Endothelial cell of umbilical vein (primary cell): Measurements from ENCODE around the gene TMEM234. TPM values are rescaled to one million over a fixed set of nuclear protein-coding genes. Genes with fewer than 3 reads are reported as not detected.

ENCODE experiments used
- BruUV-seq: library from RNA; stranded (reverse); fragments of 400-500 nt; replicated peaks from 2 replicates; lab custom pipeline; 2021; lab: Mats Ljungman, UMichigan
- CTCF ChIA-PET: fragments of 300-600, 350-600 bp; sonication (Branson Sonifier 250); formaldehyde crosslinking; loops from one replicate; lab custom pipeline; 2021; ENCODE audit warnings: antibody characterized with exemption, inconsistent platforms; lab: Charles Lee
- POLR2A ChIA-PET: fragments of 300-600, 350-600 bp; sonication (Branson Sonifier 250); formaldehyde crosslinking; loops from one replicate; lab custom pipeline; 2021; ENCODE audit warnings: antibody characterized with exemption, inconsistent platforms; lab: Charles Lee
- DNase-seq: peaks from one replicate; pipeline ENCODE4 v3.0.0-alpha.2; 2011; ENCODE audit warnings: low read depth, low spot score
- FAIRE-seq: peaks from 2 replicates; lab custom pipeline; 2011; peaks lifted over from hg19 to GRCh38; lab: Jason Lieb, UNC
- H2AFZ ChIP-seq: 2 replicates; pipeline ENCODE4 v1.6.0; 2012; ENCODE audit warnings: low read depth, low read length, control low read depth, inconsistent platforms
- H3K27ac ChIP-seq: 2 replicates; pipeline ENCODE4 v1.5.1; 2011; ENCODE audit warnings: low read depth, mild to moderate bottlenecking, control low read depth, low read length, moderate library complexity; ENCODE audit not compliant: insufficient read depth
- H3K27me3 ChIP-seq, 2 experiments: 2 replicates each; pipeline versions ENCODE4 v1.6.0 to v1.6.1; 2011; ENCODE audit warnings: low read length in 2 of 2, mixed read lengths in 1 of 2; ENCODE audit not compliant: control insufficient read depth in 2 of 2, insufficient read depth in 2 of 2
- H3K36me3 ChIP-seq, 2 experiments: 2 replicates in 1 of 2; 3 replicates in 1 of 2; pipeline ENCODE4 v1.5.1; 2011; ENCODE audit warnings: low read length in 2 of 2, mild to moderate bottlenecking in 1 of 2, moderate library complexity in 1 of 2; ENCODE audit not compliant: control insufficient read depth in 2 of 2, insufficient read depth in 2 of 2; ENCODE audit errors: extremely low read depth in 1 of 2
- H3K4me1 ChIP-seq: 3 replicates; pipeline ENCODE4 v1.5.1; 2011; ENCODE audit warnings: mild to moderate bottlenecking, low read length; ENCODE audit not compliant: control insufficient read depth, insufficient read depth; ENCODE audit errors: extremely low read depth
- H3K4me2 ChIP-seq: 2 replicates; pipeline ENCODE4 v1.6.1; 2011; ENCODE audit warnings: low read length, control low read depth, mixed read lengths; ENCODE audit not compliant: insufficient read depth
- H3K4me3 ChIP-seq, 3 experiments: fragments of 200-600 bp in 1 of 3; sonication (generic), shearing (Covaris generic) in 1 of 3; replicated peaks in 1 of 3; 2 replicates each; pipeline ENCODE4 v1.5.1; 2011 to 2016; ENCODE audit warnings: control low read depth in 3 of 3, low read length in 3 of 3, mild to moderate bottlenecking in 2 of 3, inconsistent platforms in 1 of 3, low read depth in 1 of 3, moderate library complexity in 1 of 3; ENCODE audit not compliant: insufficient read depth in 1 of 3
- H3K79me2 ChIP-seq: 2 replicates; pipeline ENCODE4 v1.6.0; 2012; ENCODE audit warnings: low read length, inconsistent platforms; ENCODE audit not compliant: control insufficient read depth, insufficient read depth
- H3K9ac ChIP-seq: replicated peaks from 2 replicates; pipeline ENCODE3; 2011; ENCODE audit warnings: low read length, control low read depth; ENCODE audit not compliant: insufficient read depth; ENCODE audit errors: extremely low read depth
- H3K9me1 ChIP-seq: replicated peaks from 3 replicates; pipeline ENCODE4 v1.6.0; 2011; ENCODE audit warnings: mild to moderate bottlenecking, low read length; ENCODE audit not compliant: control insufficient read depth, insufficient read depth; ENCODE audit errors: extremely low read depth
- H3K9me3 ChIP-seq: replicated peaks from 2 replicates; pipeline ENCODE4 v1.5.1; 2012; ENCODE audit warnings: low read length, inconsistent platforms; ENCODE audit not compliant: control insufficient read depth, insufficient read depth
- H4K20me1 ChIP-seq: replicated peaks from 2 replicates; pipeline ENCODE3; 2011; ENCODE audit warnings: mild to moderate bottlenecking, low read length; ENCODE audit not compliant: control insufficient read depth, insufficient read depth; ENCODE audit errors: extremely low read depth
- EZH2 ChIP-seq: IDR thresholded peaks from 2 replicates; pipeline ENCODE4 v1.6.1; 2012; ENCODE audit warnings: borderline replicate concordance, low read depth, mild to moderate bottlenecking, moderate library complexity, low read length, inconsistent platforms; ENCODE audit not compliant: severe bottlenecking
- FOS ChIP-seq: IDR thresholded peaks from 2 replicates; pipeline ENCODE4 v1.6.1; 2011; ENCODE audit warnings: mild to moderate bottlenecking, low read length, moderate library complexity, borderline replicate concordance; ENCODE audit not compliant: insufficient read depth
- dilution Hi-C: fragments of 300-500 bp; cut with MboI; formaldehyde crosslinking; loops from one replicate; pipeline ENCODE4 v1.15.0; 2019; ENCODE audit warnings: low sequenced_read_pairs; ENCODE audit not compliant: extremely low pct_ligation_motif_present
- intact Hi-C: fragments of 100-400 bp; cut with micrococcal nuclease; formaldehyde crosslinking; loops from one replicate; pipeline ENCODE4 v1.10.0; 2022
- polyA plus RNA-seq, 4 experiments: library from polyadenylated mRNA; depleted of rRNA in 3 of 4; stranded (reverse) in 3 of 4; unstranded in 1 of 4; fragments of >200 nt; gene quantifications; 2 replicates each; pipeline versions ENCODE4 v1.2.1 to v1.2.3, GENCODE V29; 2011 to 2012; ENCODE audit warnings: missing spikeins in 1 of 4
- total RNA-seq: library from RNA; stranded (reverse); gene quantifications from 2 replicates; pipeline ENCODE4 v1.2.3, GENCODE V29; 2021
- TF ChIP-seq, protein P1 (sequence below), 2 donors: IDR thresholded peaks; 1 replicate in 1 of 2; 2 replicates in 1 of 2; pipeline ENCODE4 v1.5.1; 2011; ENCODE audit warnings: low read length in 2 of 2, mild to moderate bottlenecking in 2 of 2, moderate library complexity in 2 of 2, control low read depth in 1 of 2, inconsistent platforms in 1 of 2, low read depth in 1 of 2; ENCODE audit not compliant: insufficient read depth in 1 of 2; ENCODE audit errors: extremely low read depth in 1 of 2
- TF ChIP-seq, protein P2 (sequence below): IDR thresholded peaks from 2 replicates; pipeline ENCODE4 v1.6.1; 2011; ENCODE audit not compliant: insufficient read depth, insufficient read length

Gene TMEM234
- total and polyA plus RNA-seq, 2 donors (not counting 3 experiments of a cell fraction or from before 2014, with no cell fraction given): 20.7 to 21.3 TPM

DNA sequence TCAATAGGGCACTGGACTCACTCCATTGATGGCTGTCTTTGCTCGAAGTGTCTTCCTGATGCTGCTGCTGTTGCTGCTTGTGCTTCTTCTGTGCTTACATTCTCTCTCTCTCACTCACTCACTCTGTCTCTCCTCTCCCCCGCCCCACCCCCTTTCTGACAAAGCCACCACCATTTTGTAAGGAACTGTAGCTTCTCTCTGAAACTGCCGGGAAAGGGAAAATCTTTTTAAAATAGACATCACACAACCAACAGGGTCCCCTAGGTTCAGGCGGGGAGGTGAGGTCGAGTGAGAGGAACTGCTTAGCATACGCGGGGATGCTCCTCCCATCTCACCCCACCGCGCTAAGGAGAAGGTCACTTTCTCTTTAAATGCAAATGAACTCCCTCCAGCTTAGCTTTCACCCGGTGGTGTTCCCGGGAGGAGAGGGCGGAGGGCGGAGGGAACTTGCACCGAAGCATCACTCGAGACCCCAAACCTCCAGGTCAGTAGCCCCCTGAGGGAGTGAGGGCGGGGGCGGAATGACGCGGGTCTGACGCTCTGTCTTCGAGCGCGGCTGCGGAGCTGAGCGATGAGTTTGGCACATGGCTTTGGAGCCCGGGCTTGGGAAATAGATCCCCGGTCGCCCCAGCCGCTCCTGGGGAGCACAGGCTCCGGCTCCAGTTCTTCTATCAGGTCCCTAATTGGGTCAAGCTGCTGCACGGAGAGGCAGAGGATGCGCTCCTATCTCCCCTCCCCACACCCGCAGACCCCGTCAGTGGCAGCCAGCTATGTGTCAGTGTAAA lies 21.7 kb downstream of the TMEM234 start, which contains the start of gene CCDC28B:
Gene CCDC28B, plus strand, starts transcription at position 370 of the 785 bp plus-strand sequence. CDS start 1,341 bp downstream, outside the sequence.
- ChIA-PET CTCF (interaction anchor here (0.6 to 3.0 kb wide), 7 partner anchors 8 to 213 kb away, joined by 3 to 13 read pairs (median 3); partner anchors contain the start of genes DCDC2B, KPNA6 and MARCKSL1), POLR2A (interaction anchor here (0.7 to 0.8 kb wide), 3 partner anchors 10 to 136 kb away, joined by 4 to 6 read pairs (median 4); partner anchors contain the start of gene MARCKSL1)
- H3K27ac ChIP-seq: peak within 1 kb of the TSS; percentile 54
- no TSS peak for BruUV-seq
- peak within 1 kb of the TSS; percentile 71 for H3K9ac ChIP-seq
- H3K36me3 ChIP-seq: peaks cover 7 to 14% of the 10 kb centered on the region in 2 experiments
- H3K79me2 ChIP-seq: no peaks in the 10 kb centered on the region
- peak within 1 kb of the TSS; percentile 49 to 60 (median 56) for H3K4me3 ChIP-seq
- peak within 1 kb of the TSS; percentile 79 for H2AFZ ChIP-seq
- H3K9me1 ChIP-seq: no peaks in the 10 kb centered on the region
- H3K4me2 ChIP-seq: peak within 1 kb of the TSS; percentile 54
- TF ChIP-seq, protein P1, sequence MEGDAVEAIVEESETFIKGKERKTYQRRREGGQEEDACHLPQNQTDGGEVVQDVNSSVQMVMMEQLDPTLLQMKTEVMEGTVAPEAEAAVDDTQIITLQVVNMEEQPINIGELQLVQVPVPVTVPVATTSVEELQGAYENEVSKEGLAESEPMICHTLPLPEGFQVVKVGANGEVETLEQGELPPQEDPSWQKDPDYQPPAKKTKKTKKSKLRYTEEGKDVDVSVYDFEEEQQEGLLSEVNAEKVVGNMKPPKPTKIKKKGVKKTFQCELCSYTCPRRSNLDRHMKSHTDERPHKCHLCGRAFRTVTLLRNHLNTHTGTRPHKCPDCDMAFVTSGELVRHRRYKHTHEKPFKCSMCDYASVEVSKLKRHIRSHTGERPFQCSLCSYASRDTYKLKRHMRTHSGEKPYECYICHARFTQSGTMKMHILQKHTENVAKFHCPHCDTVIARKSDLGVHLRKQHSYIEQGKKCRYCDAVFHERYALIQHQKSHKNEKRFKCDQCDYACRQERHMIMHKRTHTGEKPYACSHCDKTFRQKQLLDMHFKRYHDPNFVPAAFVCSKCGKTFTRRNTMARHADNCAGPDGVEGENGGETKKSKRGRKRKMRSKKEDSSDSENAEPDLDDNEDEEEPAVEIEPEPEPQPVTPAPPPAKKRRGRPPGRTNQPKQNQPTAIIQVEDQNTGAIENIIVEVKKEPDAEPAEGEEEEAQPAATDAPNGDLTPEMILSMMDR (IDR thresholded peaks at IDR 0.05; ENCODE audit: extremely low read depth in 1 of 2, insufficient read depth in 1 of 2, low read depth in 1 of 2, low read length in 2 of 2): no peak
- TF ChIP-seq EZH2 (no peak), FOS (no peak)
- TF ChIP-seq, protein P2, sequence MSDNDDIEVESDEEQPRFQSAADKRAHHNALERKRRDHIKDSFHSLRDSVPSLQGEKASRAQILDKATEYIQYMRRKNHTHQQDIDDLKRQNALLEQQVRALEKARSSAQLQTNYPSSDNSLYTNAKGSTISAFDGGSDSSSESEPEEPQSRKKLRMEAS: no peak
- peaks cover 19% of the 10 kb centered on the region for H3K4me1 ChIP-seq
- H4K20me1 ChIP-seq: no peaks in the 10 kb centered on the region
- no peaks in the 10 kb centered on the region for H3K27me3 ChIP-seq
- FAIRE-seq: peak; percentile 87
- dilution Hi-C loops: no loop called here
- intact Hi-C loops: loop anchor here (2.0 kb wide), 1 partner anchor 20 kb away; no protein-coding TSS in a partner anchor
- H3K9me3 ChIP-seq: no peaks in the 10 kb centered on the region
- peak; percentile 66 for DNase-seq
